ENCODE data around the gene SMIM10L2A. TPM values are rescaled to one million over a fixed set of nuclear protein-coding genes. Genes with fewer than 3 reads are reported as not detected.

The SMIM10L2A gene
- total RNA-seq, 4 donors from 2014 or later: 0.35 to 2.7 (median 1.6) TPM

- intact Hi-C loops (cut with DNase I): no loop called here
- Histone ChIP-seq H3K4me1 (no peaks in the 10 kb centered on the region), H3K36me3 (no peaks in the 10 kb centered on the region), H3K27ac (no peak overlapping the region), H3K27me3 (no peaks in the 10 kb centered on the region), H3K4me3 (no peak overlapping the region), H3K9me3 (no peaks in the 10 kb centered on the region)
- TF ChIP-seq POLR2A (IDR thresholded peaks at IDR 0.05): no peak
- TF ChIP-seq, protein P1, sequence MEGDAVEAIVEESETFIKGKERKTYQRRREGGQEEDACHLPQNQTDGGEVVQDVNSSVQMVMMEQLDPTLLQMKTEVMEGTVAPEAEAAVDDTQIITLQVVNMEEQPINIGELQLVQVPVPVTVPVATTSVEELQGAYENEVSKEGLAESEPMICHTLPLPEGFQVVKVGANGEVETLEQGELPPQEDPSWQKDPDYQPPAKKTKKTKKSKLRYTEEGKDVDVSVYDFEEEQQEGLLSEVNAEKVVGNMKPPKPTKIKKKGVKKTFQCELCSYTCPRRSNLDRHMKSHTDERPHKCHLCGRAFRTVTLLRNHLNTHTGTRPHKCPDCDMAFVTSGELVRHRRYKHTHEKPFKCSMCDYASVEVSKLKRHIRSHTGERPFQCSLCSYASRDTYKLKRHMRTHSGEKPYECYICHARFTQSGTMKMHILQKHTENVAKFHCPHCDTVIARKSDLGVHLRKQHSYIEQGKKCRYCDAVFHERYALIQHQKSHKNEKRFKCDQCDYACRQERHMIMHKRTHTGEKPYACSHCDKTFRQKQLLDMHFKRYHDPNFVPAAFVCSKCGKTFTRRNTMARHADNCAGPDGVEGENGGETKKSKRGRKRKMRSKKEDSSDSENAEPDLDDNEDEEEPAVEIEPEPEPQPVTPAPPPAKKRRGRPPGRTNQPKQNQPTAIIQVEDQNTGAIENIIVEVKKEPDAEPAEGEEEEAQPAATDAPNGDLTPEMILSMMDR (IDR thresholded peaks at IDR 0.05): no peak
- DNase-seq: no peak
- WGBS, 2 donors: 92 to 94% methylated on average over 9 to 12 of the region's 49 CpGs
Observed at GRCh38 chrX:135434258-135435138, 12.8 kb downstream of the SMIM10L2A start.

DNA sequence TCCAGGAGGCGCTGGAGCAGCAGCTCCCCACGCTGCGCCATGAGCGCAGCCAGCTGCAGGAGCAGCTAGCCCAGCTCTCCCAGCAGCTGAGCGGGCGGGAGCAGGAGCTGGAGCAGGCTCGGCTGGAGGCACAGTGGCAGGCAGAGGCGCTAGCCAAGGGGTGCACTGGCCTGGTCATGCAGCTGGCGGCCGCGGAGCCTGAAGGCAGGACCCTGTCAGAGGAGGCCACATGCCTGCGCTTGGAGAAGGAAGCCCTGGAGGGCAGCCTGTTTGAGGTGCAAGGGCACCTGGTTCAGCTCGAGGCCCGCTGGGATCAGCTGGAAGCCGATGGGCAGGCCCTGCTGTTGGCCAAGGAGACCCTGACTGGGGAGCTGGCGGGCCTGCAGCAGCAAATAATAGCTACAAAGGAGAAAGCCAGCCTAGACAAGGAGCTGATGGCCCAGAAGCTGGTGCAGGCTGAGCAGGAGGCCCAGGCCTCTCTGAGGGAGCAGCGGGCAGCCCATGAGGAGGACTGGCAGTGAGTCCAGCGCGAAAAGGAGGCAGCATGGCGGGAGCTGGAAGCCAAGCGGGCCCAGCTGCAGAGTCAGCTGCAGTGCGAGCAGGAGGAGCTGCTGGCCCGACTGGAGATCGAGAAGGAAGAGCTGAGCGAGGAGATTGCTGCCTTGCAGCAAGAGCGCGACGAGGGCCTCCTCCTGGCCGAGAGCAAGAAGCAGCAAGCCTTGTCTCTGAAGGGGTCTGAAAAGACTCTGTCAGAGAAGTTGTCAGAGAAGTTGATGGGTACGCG is 13.6 kb downstream of the SMIM10L2A start:
- no peaks in the 10 kb centered on the region for H3K9me3 ChIP-seq
- no peaks in the 10 kb centered on the region for H3K27me3 ChIP-seq
- H3K4me1 ChIP-seq: no peaks in the 10 kb centered on the region
- no peak overlapping the region for H3K4me3 ChIP-seq
- no peak for TF ChIP-seq POLR2A (IDR thresholded peaks at IDR 0.05)
- TF ChIP-seq, protein P1 (IDR thresholded peaks at IDR 0.05): no peak
- DNase-seq: no peak
- H3K36me3 ChIP-seq: no peaks in the 10 kb centered on the region
- intact Hi-C loops (cut with DNase I): no loop called here
- 96% methylated on average over 17 of the region's 31 CpGs; no CpG with 5 or more reads in 1 of the 2 donors for WGBS, 2 donors
- no peak overlapping the region for H3K27ac ChIP-seq

GRCh38 chrX:135435933-135436332 is 14.2 kb downstream of the SMIM10L2A start:
- H3K4me3 ChIP-seq: no peak overlapping the region
- intact Hi-C loops (cut with DNase I): no loop called here
- no peaks in the 10 kb centered on the region for H3K27me3 ChIP-seq
- H3K27ac ChIP-seq: no peak overlapping the region
- WGBS, 2 donors: 89 to 93% methylated on average over 6 to 10 of the region's 23 CpGs
- no peaks in the 10 kb centered on the region for H3K36me3 ChIP-seq
- TF ChIP-seq, protein P1 (IDR thresholded peaks at IDR 0.05): no peak
- TF ChIP-seq POLR2A (IDR thresholded peaks at IDR 0.05): no peak
- H3K4me1 ChIP-seq: no peaks in the 10 kb centered on the region
- no peak for DNase-seq
- no peaks in the 10 kb centered on the region for H3K9me3 ChIP-seq

DNA sequence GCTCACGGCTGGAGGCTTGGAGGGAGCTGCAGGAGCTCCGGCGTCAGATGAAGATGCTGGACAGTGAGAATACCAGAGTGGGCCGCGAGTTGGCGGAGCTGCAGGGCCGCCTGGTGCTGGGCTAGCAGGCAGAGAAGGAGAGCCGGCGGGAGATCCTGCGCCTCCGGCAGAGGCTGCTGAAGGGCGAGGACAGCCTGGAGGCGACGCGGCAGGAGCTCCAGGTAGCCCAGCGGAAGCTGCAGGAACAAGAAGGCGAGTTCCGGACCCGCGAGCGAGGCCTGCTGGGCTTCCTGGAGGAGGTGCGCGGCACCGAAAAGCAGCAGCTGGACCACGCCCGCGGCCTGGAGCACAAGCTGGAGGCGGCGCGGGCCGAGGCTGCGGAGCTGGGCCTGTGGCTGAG is 14.7 kb downstream of the SMIM10L2A start:
- no peak for TF ChIP-seq POLR2A (IDR thresholded peaks at IDR 0.05)
- intact Hi-C loops (cut with DNase I): no loop called here
- no peaks in the 10 kb centered on the region for H3K9me3 ChIP-seq

DNA sequence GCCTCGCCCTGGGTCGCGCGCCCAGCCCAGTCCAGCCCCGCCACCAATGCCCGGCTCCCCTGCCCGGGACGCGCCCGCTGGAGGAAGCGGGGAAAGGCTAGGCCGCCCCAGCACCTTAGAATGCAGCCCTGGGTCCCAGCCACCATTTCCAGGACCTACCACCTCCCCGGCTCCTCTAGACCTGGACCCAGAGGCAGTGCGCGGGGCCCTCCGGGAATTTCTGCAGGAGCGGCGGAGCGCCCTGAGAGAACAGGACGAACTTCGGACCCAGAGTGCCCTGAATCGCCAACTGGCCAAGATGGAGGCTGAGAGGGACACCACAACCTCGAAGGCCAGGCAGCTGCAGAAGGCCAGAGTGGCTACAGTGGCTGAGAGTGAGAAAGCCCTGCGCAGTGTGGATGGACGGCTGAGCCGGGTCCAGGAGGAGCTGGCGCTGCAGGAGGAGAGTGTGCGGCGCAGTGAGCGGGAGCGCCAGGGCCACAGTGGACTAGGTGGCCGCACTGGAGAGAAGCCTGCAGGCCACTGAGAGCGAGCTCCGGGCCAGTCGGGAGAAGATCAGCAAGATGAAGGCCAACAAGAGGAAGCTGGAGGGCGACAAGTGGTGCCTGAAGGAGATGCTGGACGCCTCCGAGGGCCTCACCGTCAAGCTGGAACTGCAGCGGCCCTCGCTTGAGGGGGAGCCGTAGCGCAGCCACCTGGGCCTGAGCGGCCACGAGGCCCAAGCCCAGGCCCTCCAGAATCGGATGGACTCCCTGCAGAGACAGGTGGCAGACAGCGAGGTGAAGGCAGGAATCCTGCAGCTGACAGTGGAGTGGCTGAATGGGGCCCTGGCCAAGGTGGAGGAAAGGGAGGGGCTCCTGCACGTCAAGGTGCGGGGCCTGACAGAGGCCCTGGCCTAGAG is 15.5 kb downstream of the SMIM10L2A start:
- H3K27me3 ChIP-seq: no peaks in the 10 kb centered on the region
- H3K4me1 ChIP-seq: no peaks in the 10 kb centered on the region
- no peaks in the 10 kb centered on the region for H3K9me3 ChIP-seq
- TF ChIP-seq, protein P1 (IDR thresholded peaks at IDR 0.05): no peak
- no peak for TF ChIP-seq POLR2A (IDR thresholded peaks at IDR 0.05)
- no peak overlapping the region for H3K27ac ChIP-seq
- WGBS, 2 donors: 90% methylated on average over 17 of the region's 49 CpGs; no CpG with 5 or more reads in 1 of the 2 donors
- no peaks in the 10 kb centered on the region for H3K36me3 ChIP-seq
- DNase-seq: no peak
- H3K4me3 ChIP-seq: no peak overlapping the region
- intact Hi-C loops (cut with DNase I): no loop called here

More for the DNA sequence above, 14.7 kb downstream of the SMIM10L2A start:
- no peak overlapping the region for H3K4me3 ChIP-seq
- H3K4me1 ChIP-seq: no peaks in the 10 kb centered on the region
- H3K36me3 ChIP-seq: no peaks in the 10 kb centered on the region
- no peaks in the 10 kb centered on the region for H3K27me3 ChIP-seq
- no peak overlapping the region for H3K27ac ChIP-seq
- no peak for DNase-seq
- 76% methylated on average over 6 of the region's 32 CpGs; no CpG with 5 or more reads in 1 of the 2 donors for WGBS, 2 donors
